ENCODE measurements around the gene RBM34. TPM values are rescaled to one million over a fixed set of nuclear protein-coding genes. Genes with fewer than 3 reads are reported as not detected.

The RBM34 gene
- total RNA-seq, 1 experiment from 2014 or later = 45.1 TPM

GRCh38 chr1:235130766-235131270 is 30.2 kb downstream of the RBM34 start:
- no peaks in the 10 kb centered on the region for H3K9me2 ChIP-seq (replicated peaks; ENCODE audit: insufficient read depth, low read length)

GRCh38 chr1:235129774-235130570 is 31.1 kb downstream of the RBM34 start:
- no peak overlapping the region for H3K27ac ChIP-seq (ENCODE audit: low read length)
- peaks cover 26% of the 10 kb centered on the region for H3K36me3 ChIP-seq (ENCODE audit: insufficient read depth, low read length)
- no peaks in the 10 kb centered on the region for H3K27me3 ChIP-seq (ENCODE audit: low read length)
- no peak overlapping the region for H2AFZ ChIP-seq (ENCODE audit: low read length)
- H3K4me3 ChIP-seq (ENCODE audit: low read length) = no peak overlapping the region
- no peaks in the 10 kb centered on the region for H3K9me3 ChIP-seq (ENCODE audit: low read length)
- H3K4me2 ChIP-seq (ENCODE audit: low read depth, low read length, poor library complexity, severe bottlenecking) = peak overlapping the region; percentile 93
- DNase-seq = no peak
- peaks cover 29% of the 10 kb centered on the region for H3K4me1 ChIP-seq (ENCODE audit: low read length)
- peaks cover 22% of the 10 kb centered on the region for H4K20me1 ChIP-seq (ENCODE audit: insufficient read depth, low read depth, low read length)
- H3K9ac ChIP-seq (ENCODE audit: low read length) = no peak overlapping the region
- H3K9me2 ChIP-seq (replicated peaks; ENCODE audit: insufficient read depth, low read length) = no peaks in the 10 kb centered on the region
- peaks cover 37% of the 10 kb centered on the region for H3K79me2 ChIP-seq (ENCODE audit: low read length)

More at GRCh38 chr1:235130766-235131270, 30.2 kb downstream of the RBM34 start:
- H3K4me1 ChIP-seq (ENCODE audit: low read length) = peaks cover 25% of the 10 kb centered on the region
- H3K4me2 ChIP-seq (ENCODE audit: low read depth, low read length, poor library complexity, severe bottlenecking) = no peak overlapping the region
- H3K9me3 ChIP-seq (ENCODE audit: low read length) = no peaks in the 10 kb centered on the region
- H2AFZ ChIP-seq (ENCODE audit: low read length) = no peak overlapping the region
- no peak overlapping the region for H3K4me3 ChIP-seq (ENCODE audit: low read length)
- no peak overlapping the region for H3K9ac ChIP-seq (ENCODE audit: low read length)
- H4K20me1 ChIP-seq (ENCODE audit: insufficient read depth, low read depth, low read length) = peaks cover 20% of the 10 kb centered on the region
- H3K79me2 ChIP-seq (ENCODE audit: low read length) = peaks cover 28% of the 10 kb centered on the region
- no peak for DNase-seq
- no peaks in the 10 kb centered on the region for H3K27me3 ChIP-seq (ENCODE audit: low read length)
- H3K27ac ChIP-seq (ENCODE audit: low read length) = no peak overlapping the region
- H3K36me3 ChIP-seq (ENCODE audit: insufficient read depth, low read length) = peaks cover 32% of the 10 kb centered on the region

- DNase-seq = peak; percentile 99
- Histone ChIP-seq H3K4me2 (ENCODE audit: low read depth, low read length, poor library complexity, severe bottlenecking) (peak within 1 kb of the TSS; percentile 93), H3K9ac (ENCODE audit: low read length) (peak within 1 kb of the TSS; percentile 97), H3K36me3 (ENCODE audit: insufficient read depth, low read length) (peaks cover 31% of the 10 kb centered on the region), H3K4me3 (ENCODE audit: low read length) (peak within 1 kb of the TSS; percentile 95), H3K27me3 (ENCODE audit: low read length) (no peaks in the 10 kb centered on the region), H2AFZ (ENCODE audit: low read length) (peak within 1 kb of the TSS; percentile 69; the same call in 1 of the 2 replicates), H3K27ac (ENCODE audit: low read length) (peak within 1 kb of the TSS; percentile 73), H3K9me3 (ENCODE audit: low read length) (no peaks in the 10 kb centered on the region), H3K4me1 (ENCODE audit: low read length) (peaks cover 38% of the 10 kb centered on the region), H3K9me2 (replicated peaks; ENCODE audit: insufficient read depth, low read length) (no peaks in the 10 kb centered on the region), H4K20me1 (ENCODE audit: insufficient read depth, low read depth, low read length) (peaks cover 35% of the 10 kb centered on the region), H3K79me2 (ENCODE audit: low read length) (peaks cover 50% of the 10 kb centered on the region)
Measured at GRCh38 chr1:235128456-235129328, 32.4 kb downstream of the RBM34 start, which contains the start of gene TOMM20. Gene TOMM20, minus strand, starts transcription at chr1:235128837. Its CDS starts 122 bp downstream, at chr1:235128715.

- Histone ChIP-seq H3K36me3 (ENCODE audit: insufficient read depth, low read length) (peaks cover 36% of the 10 kb centered on the region), H3K27me3 (ENCODE audit: low read length) (no peaks in the 10 kb centered on the region), H3K4me1 (ENCODE audit: low read length) (peaks cover 43% of the 10 kb centered on the region), H3K9me2 (replicated peaks; ENCODE audit: insufficient read depth, low read length) (no peaks in the 10 kb centered on the region), H4K20me1 (ENCODE audit: insufficient read depth, low read depth, low read length) (peaks cover 41% of the 10 kb centered on the region), H3K9ac (ENCODE audit: low read length) (peak overlapping the region; percentile 97), H3K4me3 (ENCODE audit: low read length) (peak overlapping the region; percentile 95), H3K27ac (ENCODE audit: low read length) (peak overlapping the region; percentile 73), H3K4me2 (ENCODE audit: low read depth, low read length, poor library complexity, severe bottlenecking) (peak overlapping the region; percentile 93), H3K9me3 (ENCODE audit: low read length) (no peaks in the 10 kb centered on the region), H3K79me2 (ENCODE audit: low read length) (peaks cover 58% of the 10 kb centered on the region), H2AFZ (ENCODE audit: low read length) (no peak overlapping the region)
- DNase-seq = peak; percentile 53
Measured at GRCh38 chr1:235127732-235128455, 33.2 kb downstream of the RBM34 start.

GRCh38 chr1:235127203-235127602 is 33.8 kb downstream of the RBM34 start:
- H3K9me3 ChIP-seq (ENCODE audit: low read length) = no peaks in the 10 kb centered on the region
- peak overlapping the region; percentile 93 for H3K4me2 ChIP-seq (ENCODE audit: low read depth, low read length, poor library complexity, severe bottlenecking)
- H3K27ac ChIP-seq (ENCODE audit: low read length) = peak overlapping the region; percentile 73
- no peak for DNase-seq
- peaks cover 48% of the 10 kb centered on the region for H4K20me1 ChIP-seq (ENCODE audit: insufficient read depth, low read depth, low read length)
- H3K4me3 ChIP-seq (ENCODE audit: low read length) = peak overlapping the region; percentile 95
- H3K79me2 ChIP-seq (ENCODE audit: low read length) = peaks cover 65% of the 10 kb centered on the region
- H3K4me1 ChIP-seq (ENCODE audit: low read length) = peaks cover 43% of the 10 kb centered on the region
- H3K9me2 ChIP-seq (replicated peaks; ENCODE audit: insufficient read depth, low read length) = no peaks in the 10 kb centered on the region
- peak overlapping the region; percentile 97 for H3K9ac ChIP-seq (ENCODE audit: low read length)
- peaks cover 36% of the 10 kb centered on the region for H3K36me3 ChIP-seq (ENCODE audit: insufficient read depth, low read length)
- no peaks in the 10 kb centered on the region for H3K27me3 ChIP-seq (ENCODE audit: low read length)
- no peak overlapping the region for H2AFZ ChIP-seq (ENCODE audit: low read length)

- H2AFZ ChIP-seq (ENCODE audit: low read length) = no peak overlapping the region
- no peak overlapping the region for H3K9ac ChIP-seq (ENCODE audit: low read length)
- no peaks in the 10 kb centered on the region for H3K9me3 ChIP-seq (ENCODE audit: low read length)
- no peak for DNase-seq
- H3K79me2 ChIP-seq (ENCODE audit: low read length) = peaks cover 90% of the 10 kb centered on the region
- H3K9me2 ChIP-seq (replicated peaks; ENCODE audit: insufficient read depth, low read length) = no peaks in the 10 kb centered on the region
- H3K27me3 ChIP-seq (ENCODE audit: low read length) = no peaks in the 10 kb centered on the region
- H3K4me2 ChIP-seq (ENCODE audit: low read depth, low read length, poor library complexity, severe bottlenecking) = no peak overlapping the region
- H3K4me1 ChIP-seq (ENCODE audit: low read length) = peaks cover 41% of the 10 kb centered on the region
- peaks cover 69% of the 10 kb centered on the region for H4K20me1 ChIP-seq (ENCODE audit: insufficient read depth, low read depth, low read length)
- H3K36me3 ChIP-seq (ENCODE audit: insufficient read depth, low read length) = peaks cover 48% of the 10 kb centered on the region
- H3K27ac ChIP-seq (ENCODE audit: low read length) = no peak overlapping the region
- no peak overlapping the region for H3K4me3 ChIP-seq (ENCODE audit: low read length)
Measured at GRCh38 chr1:235124665-235125064, 36.4 kb downstream of the RBM34 start.

- no peak overlapping the region for H3K27ac ChIP-seq (ENCODE audit: low read length)
Measured at GRCh38 chr1:235124111-235124510, 36.9 kb downstream of the RBM34 start.

More at GRCh38 chr1:235124111-235124510, 36.9 kb downstream of the RBM34 start:
- Histone ChIP-seq H3K79me2 (ENCODE audit: low read length) (peaks cover 95% of the 10 kb centered on the region), H3K9me2 (replicated peaks; ENCODE audit: insufficient read depth, low read length) (no peaks in the 10 kb centered on the region), H4K20me1 (ENCODE audit: insufficient read depth, low read depth, low read length) (peaks cover 72% of the 10 kb centered on the region), H3K4me2 (ENCODE audit: low read depth, low read length, poor library complexity, severe bottlenecking) (no peak overlapping the region), H3K9me3 (ENCODE audit: low read length) (no peaks in the 10 kb centered on the region), H3K9ac (ENCODE audit: low read length) (no peak overlapping the region), H2AFZ (ENCODE audit: low read length) (no peak overlapping the region), H3K4me3 (ENCODE audit: low read length) (no peak overlapping the region), H3K4me1 (ENCODE audit: low read length) (peaks cover 36% of the 10 kb centered on the region), H3K36me3 (ENCODE audit: insufficient read depth, low read length) (peaks cover 53% of the 10 kb centered on the region), H3K27me3 (ENCODE audit: low read length) (no peaks in the 10 kb centered on the region)
- no peak for DNase-seq

Measured in Karpas-422 (cell line).